T-helper 2 cell (primary cell): ENCODE data around the gene ALDH5A1.
A peak's percentile ranks its signal among the peaks of the same experiment; 100 is the strongest.

Source experiments
- DNase-seq, 5 experiments: peaks; one replicate each; pipeline versions ENCODE4 v3.0.0 to v3.0.0-alpha.2; 2012 to 2022

Gene ALDH5A1

DNA sequence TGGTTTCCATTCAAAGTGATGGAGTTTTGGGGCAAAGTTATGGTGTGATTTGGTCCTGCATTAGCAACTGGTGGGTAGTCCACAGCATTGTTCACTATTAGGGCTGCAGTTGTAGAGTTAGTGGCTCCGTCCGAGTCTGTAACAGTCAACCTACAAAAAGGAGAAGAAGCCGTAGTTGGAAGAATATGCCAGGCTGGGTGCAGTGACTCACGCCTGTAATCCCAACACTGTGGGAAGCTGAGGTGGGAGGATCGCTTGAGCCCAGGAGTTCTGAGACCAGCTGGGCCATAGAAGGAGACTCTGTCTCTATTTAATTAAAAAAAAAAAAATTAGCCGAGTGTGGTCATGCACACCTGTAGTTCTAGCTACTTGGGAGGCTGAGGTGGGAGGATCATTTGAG is 81.7 kb downstream of the ALDH5A1 start:
- DNase-seq = no peak

DNA sequence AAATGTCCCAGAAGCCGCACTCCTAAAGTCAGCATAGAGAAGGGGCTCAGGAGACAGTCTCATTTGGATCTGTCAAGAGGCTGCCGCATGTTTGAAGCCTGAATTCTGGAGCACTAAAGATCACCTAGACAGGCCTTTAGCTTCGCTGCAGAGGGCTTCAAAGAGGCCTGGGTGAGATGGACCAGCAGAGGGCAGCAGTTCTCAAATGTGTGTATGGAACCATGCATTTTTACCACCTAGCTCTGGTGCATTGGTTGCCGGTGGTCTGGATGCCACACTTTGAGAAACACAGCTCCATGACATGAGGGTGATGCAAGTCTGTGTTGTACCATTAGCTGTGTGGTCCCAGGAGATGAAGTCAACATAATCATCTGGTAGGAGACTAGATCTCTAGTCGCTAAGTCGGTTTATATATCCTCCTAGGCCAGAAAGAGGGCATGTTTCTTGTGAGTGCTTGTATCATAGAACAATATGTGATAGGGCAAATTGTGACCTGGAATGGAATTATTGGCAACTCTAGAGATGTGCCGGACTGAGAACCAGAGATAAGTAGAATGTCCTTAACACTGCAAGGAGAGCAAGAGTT is 86.4 kb downstream of the ALDH5A1 start:
- peak; percentile 28 to 71 (median 61) for DNase-seq

DNA sequence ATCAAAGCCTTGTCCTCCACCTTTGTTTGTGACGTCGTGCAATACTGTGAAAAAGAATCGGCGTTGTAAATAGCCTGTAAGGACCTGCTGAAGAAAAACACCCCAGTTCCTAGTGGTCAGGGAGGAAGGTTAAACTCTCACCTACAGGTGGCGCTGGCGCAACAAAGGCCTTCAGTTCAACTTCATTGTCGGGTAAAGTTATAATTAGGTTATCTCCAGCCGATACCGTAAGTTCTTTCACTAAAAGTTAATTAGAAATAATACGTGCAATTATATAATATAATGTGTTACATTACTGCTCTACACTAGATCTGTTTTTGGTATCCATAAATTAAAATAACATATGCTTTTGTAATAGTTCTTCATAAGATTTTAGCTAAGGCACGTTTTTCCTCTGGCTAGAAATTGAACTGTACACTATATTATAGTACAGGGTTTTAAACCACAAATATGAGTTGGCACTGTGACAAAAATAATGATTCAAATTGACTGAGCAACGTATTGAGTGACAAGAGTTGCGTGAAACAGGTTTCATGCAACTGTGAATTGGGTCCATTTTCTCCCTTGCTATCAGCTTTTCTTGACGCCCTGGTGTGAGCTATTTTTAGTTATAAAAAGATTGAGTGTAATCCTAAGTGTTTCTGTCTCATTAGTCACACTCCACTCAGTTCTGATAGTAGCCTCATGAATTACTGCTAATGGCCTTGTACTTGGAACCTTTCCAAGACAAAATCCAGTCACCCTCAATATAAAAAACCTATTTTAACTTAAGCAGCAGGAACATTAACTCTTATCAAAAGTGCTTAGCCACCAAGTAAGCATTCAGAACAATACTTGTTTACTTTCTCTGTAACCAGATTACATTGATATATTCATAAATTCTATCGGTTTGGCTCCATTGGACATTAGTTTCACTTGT is 89.0 kb downstream of the ALDH5A1 start:
- peak; percentile 27 to 75 (median 55) for DNase-seq

DNA sequence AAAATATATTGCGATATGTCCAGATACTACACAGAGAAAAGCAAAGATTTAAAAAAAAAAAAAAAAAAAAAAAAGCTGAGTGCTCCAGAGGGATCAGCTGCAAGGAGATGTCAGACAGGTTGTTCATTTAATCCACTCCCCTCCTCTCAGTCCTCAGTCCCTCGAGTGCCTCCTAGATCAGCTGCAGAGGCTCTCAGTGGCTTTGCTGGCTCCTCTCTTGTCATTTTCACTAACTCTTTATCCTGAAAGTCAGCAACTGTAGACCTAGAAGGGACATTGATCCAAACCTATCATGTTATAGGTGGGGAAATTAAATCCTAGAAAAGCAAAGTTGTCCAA is 89.6 kb downstream of the ALDH5A1 start:
- no peak for DNase-seq
